ENCODE measurements around the gene ADO.

DNA sequence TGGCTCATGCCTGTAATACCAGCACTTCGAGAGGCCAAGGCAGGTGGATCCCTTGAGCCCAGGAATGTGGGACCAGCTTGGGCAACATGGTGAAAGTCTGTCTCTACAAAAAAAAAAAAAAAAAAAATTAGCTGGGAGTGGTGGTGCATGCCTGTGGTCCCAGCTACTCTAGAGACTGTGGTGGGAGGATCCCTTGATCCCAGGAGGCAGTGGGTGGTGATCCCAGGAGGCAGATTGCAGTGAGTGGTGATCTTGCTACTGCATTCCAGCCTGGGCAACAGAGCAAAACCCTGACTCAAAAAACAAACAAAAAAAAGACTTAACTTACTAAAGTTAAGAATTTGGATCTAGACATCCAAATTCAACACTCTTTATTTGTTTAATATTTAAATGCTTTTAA, 10.2 kb upstream of the ADO start:
- no peak for TF ChIP-seq EP300 (IDR thresholded peaks at IDR 0.05; ENCODE audit: low read depth)
- TF ChIP-seq, protein P1, sequence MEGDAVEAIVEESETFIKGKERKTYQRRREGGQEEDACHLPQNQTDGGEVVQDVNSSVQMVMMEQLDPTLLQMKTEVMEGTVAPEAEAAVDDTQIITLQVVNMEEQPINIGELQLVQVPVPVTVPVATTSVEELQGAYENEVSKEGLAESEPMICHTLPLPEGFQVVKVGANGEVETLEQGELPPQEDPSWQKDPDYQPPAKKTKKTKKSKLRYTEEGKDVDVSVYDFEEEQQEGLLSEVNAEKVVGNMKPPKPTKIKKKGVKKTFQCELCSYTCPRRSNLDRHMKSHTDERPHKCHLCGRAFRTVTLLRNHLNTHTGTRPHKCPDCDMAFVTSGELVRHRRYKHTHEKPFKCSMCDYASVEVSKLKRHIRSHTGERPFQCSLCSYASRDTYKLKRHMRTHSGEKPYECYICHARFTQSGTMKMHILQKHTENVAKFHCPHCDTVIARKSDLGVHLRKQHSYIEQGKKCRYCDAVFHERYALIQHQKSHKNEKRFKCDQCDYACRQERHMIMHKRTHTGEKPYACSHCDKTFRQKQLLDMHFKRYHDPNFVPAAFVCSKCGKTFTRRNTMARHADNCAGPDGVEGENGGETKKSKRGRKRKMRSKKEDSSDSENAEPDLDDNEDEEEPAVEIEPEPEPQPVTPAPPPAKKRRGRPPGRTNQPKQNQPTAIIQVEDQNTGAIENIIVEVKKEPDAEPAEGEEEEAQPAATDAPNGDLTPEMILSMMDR (IDR thresholded peaks at IDR 0.05): no peak

All from transverse colon (tissue), 3 donors.